22Rv1 (cell line): ENCODE results near the gene STK38L.

ENCODE experiments used
- H3K27ac ChIP-seq: fragments of 450-650 bp; 2 replicates; pipeline ENCODE4 v1.5.1; 2017
- ZFX ChIP-seq: fragments of 450-650 bp; IDR thresholded peaks from 2 replicates; pipeline ENCODE4 v1.6.1; 2017; ENCODE audit warnings: antibody characterized with exemption, borderline replicate concordance
- TF ChIP-seq, protein P1 (sequence below): fragments of 450-650 bp; IDR thresholded peaks from 2 replicates; pipeline ENCODE4 v1.5.1; 2017; ENCODE audit warnings: mild to moderate bottlenecking

STK38L gene

DNA sequence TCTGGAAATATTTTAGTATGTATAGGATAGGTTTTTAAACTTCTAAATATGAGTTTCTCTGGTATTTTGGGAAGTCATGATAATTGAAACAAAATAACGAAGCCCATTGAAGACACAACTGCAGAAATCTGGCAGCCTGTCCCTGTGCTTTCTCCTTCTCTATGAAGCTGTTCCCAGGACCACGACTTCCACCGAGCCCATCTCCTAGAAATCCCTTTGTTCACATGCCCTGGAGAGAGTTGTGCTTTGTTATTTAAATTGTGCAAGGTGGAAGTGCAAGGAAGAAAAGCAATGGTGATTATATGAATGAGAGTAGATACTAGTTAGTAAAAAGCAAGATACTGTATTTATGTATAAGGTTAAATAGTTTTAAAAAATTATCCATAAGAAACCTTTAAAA lies 32.2 kb downstream of the STK38L start:
- H3K27ac ChIP-seq, result no peak overlapping the region
- TF ChIP-seq, protein P1, sequence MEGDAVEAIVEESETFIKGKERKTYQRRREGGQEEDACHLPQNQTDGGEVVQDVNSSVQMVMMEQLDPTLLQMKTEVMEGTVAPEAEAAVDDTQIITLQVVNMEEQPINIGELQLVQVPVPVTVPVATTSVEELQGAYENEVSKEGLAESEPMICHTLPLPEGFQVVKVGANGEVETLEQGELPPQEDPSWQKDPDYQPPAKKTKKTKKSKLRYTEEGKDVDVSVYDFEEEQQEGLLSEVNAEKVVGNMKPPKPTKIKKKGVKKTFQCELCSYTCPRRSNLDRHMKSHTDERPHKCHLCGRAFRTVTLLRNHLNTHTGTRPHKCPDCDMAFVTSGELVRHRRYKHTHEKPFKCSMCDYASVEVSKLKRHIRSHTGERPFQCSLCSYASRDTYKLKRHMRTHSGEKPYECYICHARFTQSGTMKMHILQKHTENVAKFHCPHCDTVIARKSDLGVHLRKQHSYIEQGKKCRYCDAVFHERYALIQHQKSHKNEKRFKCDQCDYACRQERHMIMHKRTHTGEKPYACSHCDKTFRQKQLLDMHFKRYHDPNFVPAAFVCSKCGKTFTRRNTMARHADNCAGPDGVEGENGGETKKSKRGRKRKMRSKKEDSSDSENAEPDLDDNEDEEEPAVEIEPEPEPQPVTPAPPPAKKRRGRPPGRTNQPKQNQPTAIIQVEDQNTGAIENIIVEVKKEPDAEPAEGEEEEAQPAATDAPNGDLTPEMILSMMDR, result no peak

DNA sequence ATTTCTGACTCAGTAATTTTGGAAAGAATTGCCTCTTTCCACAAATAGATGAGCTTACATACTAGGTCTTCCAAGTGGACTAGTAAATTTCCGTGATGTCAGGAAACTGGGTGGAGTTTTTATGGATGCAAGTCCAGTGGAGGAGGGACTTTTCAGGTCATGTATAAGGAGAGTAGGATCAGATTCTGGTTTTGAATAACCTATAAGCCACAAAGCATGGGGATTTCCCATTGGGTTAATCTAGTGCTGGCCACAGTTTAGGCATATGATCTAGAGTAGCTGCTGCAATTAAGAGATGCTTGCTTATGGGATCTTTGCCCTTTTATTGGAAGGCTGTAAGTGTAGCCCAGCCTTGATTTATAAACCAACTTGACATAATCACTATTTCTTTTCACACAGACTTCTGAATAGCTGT lies 33.8 kb downstream of the STK38L start:
- no peak for TF ChIP-seq ZFX
- TF ChIP-seq, protein P1, result no peak
- peak overlapping the region; percentile 3; the same call in 1 of the 2 replicates for H3K27ac ChIP-seq

DNA sequence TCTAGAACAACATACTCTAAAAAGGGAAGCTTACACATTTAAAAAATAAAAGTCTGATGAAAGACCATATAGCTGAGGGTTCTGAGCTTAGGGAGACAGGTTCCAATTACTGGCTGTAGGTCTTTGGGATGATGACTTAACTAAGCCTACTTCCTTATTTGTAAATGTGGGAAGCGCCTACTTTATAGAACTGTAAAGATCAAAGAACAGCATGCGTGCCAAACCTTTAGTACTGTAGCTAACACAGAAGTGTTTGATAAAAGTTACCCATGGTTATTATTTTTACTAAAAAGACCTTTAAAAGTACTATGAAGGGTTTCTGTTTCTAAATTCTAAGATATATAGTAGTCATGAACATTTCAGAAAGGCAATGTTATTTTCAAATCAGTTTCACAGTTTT lies 35.7 kb downstream of the STK38L start:
- peak overlapping the region; percentile 15 for H3K27ac ChIP-seq

DNA sequence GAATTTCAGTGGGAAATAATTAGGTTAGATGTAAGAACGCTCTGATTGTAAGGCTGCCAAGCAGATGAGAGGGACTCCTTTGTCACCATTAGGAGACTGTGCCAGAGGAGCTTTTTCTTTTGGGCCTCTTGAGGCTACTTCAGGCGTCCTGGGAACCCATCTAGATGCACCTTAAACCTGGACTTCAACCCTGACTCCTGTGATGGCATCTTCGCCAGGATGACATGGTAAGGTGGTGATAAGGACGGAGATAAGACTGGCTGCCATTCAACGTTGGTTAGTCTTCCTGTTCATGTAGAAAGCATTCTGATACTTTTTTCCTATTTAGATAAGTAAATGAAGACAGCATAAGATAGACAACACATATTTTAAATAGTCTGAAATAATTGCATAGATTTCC lies 36.3 kb downstream of the STK38L start:
- TF ChIP-seq ZFX, result no peak
- TF ChIP-seq, protein P1, result no peak
- H3K27ac ChIP-seq, result no peak overlapping the region

More for the DNA sequence above, 35.7 kb downstream of the STK38L start:
- no peak for TF ChIP-seq ZFX
- TF ChIP-seq, protein P1, result no peak

DNA sequence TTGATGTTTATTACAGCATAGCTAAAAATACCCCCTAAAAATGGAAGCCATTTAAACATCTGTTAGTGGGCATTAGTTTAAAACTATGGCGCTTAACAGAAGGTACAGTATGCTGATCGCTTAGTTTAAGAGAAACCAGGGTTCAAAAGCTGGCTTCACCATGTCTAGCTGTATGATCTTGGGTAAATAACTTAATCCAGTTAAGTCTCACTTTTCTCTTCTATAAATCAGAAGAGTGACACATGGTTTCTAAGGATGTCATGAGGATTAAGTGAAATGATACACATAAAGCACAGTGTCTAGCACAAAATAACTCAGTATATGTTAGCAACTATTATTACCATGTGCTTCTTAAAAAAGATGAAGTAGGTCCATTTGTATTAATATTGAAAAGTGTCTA lies 38.7 kb downstream of the STK38L start:
- H3K27ac ChIP-seq, result no peak overlapping the region
- TF ChIP-seq ZFX, result no peak
- TF ChIP-seq, protein P1, result no peak

DNA sequence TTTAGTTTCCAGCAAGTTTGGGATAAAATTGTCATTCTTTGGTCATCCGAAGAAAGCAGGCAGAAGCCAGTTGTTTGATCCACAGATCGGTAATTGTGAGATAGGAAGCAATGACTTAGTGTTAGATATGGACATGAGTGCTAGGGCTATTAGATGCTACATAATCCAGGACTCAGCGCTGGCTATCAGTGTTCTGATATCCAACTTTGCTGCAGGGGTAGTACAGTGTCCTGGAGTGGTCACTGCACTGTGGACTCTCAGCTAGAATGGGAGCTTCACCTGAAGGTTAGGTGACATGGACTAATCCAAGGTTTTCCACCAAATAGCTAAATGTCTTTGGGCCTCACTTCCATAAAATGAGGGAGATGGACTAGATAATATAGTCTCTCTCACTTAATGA lies 39.9 kb downstream of the STK38L start:
- TF ChIP-seq, protein P1, result no peak
- no peak for TF ChIP-seq ZFX
- H3K27ac ChIP-seq, result no peak overlapping the region

DNA sequence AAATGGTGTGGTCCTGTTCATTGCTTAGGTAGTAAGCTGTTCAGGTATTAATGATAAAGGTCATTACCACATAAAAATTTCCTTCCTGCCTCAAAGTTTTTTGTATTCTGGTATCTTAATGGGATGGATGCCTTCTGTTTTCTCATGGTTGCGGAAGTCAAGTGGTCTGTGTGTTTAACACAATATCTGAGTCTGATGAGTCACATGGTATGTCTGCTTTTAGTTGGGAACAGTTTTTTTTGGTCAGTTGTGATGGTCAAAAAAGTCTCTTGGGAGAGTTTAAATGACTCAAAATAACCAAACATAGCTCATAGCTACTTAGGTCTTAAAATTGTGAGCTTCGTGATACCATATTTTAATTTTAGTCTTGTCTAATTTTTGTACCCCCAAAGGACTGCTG lies 40.7 kb downstream of the STK38L start:
- H3K27ac ChIP-seq, result no peak overlapping the region
- TF ChIP-seq, protein P1, result no peak
- TF ChIP-seq ZFX, result no peak
